Measurements from ENCODE around the gene PDILT. TPM values are rescaled to one million over a fixed set of nuclear protein-coding genes. Genes with fewer than 3 reads are reported as not detected.
"Not testable (repeated sequence)": the region's sequence is repeated elsewhere in the genome, so short reads cannot be mapped to it uniquely, and the experiment has no call there.

Gene PDILT
- total RNA-seq, 1 donor from 2014 or later, result not detected

DNA sequence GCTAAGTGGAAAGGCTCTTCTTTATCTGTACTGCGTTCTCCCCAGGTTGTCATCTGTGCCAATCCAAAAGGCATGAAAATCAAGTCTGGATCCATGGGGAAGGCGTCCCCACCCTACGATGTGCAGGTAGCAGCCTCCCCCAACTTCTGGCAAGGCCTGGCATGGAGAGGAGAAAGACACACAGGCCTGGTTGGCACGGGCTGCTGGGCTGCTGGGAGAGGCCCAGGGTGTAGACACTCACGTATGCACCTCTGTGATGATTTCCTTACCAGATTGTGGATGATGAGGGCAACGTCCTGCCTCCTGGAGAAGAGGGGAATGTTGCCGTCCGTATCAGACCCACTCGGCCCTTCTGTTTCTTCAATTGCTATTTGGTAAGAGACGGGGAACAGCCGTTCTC is 26.4 kb upstream of the PDILT start:
- Mint-ChIP-seq H3K9me3 (ENCODE audit: unreplicated experiment) (peaks cover 2% of the 10 kb centered on the region), H3K36me3 (ENCODE audit: unreplicated experiment) (no peaks in the 10 kb centered on the region), H3K4me3 (ENCODE audit: unreplicated experiment) (no peak overlapping the region), H3K27ac (ENCODE audit: unreplicated experiment) (no peak overlapping the region), H3K27me3 (ENCODE audit: unreplicated experiment) (peaks cover 7% of the 10 kb centered on the region), H3K4me1 (ENCODE audit: low read depth, unreplicated experiment) (no peaks in the 10 kb centered on the region)
- TF ChIP-seq, protein P1, sequence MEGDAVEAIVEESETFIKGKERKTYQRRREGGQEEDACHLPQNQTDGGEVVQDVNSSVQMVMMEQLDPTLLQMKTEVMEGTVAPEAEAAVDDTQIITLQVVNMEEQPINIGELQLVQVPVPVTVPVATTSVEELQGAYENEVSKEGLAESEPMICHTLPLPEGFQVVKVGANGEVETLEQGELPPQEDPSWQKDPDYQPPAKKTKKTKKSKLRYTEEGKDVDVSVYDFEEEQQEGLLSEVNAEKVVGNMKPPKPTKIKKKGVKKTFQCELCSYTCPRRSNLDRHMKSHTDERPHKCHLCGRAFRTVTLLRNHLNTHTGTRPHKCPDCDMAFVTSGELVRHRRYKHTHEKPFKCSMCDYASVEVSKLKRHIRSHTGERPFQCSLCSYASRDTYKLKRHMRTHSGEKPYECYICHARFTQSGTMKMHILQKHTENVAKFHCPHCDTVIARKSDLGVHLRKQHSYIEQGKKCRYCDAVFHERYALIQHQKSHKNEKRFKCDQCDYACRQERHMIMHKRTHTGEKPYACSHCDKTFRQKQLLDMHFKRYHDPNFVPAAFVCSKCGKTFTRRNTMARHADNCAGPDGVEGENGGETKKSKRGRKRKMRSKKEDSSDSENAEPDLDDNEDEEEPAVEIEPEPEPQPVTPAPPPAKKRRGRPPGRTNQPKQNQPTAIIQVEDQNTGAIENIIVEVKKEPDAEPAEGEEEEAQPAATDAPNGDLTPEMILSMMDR (IDR thresholded peaks at IDR 0.05; ENCODE audit: partially characterized antibody, unreplicated experiment), result no peak
- no peak for DNase-seq

DNA sequence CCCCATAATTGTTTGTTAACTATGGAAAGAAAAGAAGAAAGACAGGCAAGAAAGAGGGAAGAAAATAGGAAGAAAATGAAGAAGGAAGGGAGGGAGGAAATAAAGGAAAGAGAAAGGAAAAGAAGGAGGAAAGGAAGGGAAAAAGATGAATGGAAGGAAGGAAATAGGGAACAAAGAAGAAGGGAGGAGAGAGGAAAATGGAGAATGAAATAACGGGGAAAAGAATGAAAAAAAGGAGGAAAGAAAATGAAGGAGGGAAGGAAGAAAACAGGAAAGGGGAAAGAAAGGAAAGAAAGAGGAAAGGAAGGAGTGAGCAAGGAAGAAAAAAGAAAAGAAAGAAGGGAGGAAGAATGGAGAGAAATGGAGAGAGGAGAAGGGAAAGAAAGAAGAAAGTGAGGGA is 25.9 kb upstream of the PDILT start:
- not testable (repeated sequence) for H3K27ac Mint-ChIP-seq (ENCODE audit: unreplicated experiment); DNase-seq; H3K4me1 Mint-ChIP-seq (ENCODE audit: low read depth, unreplicated experiment); H3K27me3 Mint-ChIP-seq (ENCODE audit: unreplicated experiment); H3K4me3 Mint-ChIP-seq (ENCODE audit: unreplicated experiment); H3K36me3 Mint-ChIP-seq (ENCODE audit: unreplicated experiment); H3K9me3 Mint-ChIP-seq (ENCODE audit: unreplicated experiment)

DNA sequence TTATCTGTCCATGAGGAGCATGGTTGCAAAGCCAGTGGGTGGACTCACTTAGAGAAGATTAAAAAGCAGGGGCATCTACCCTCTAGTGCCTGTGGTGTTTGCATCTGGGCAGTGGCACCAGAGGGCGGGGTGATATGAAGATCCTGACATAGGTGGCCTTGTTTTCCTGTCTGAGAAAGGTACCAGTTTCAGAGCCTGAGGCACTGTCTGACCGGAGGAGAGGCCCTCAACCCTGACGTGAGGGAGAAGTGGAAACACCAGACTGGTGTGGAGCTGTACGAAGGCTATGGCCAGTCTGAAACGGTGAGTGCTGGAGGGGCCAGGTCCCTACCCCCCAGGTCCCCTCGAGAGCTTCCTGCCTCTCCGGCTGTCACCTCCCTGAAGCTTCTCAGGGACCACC is 25.0 kb upstream of the PDILT start:
- H3K36me3 Mint-ChIP-seq (ENCODE audit: unreplicated experiment); H3K4me3 Mint-ChIP-seq (ENCODE audit: unreplicated experiment); H3K9me3 Mint-ChIP-seq (ENCODE audit: unreplicated experiment); H3K4me1 Mint-ChIP-seq (ENCODE audit: low read depth, unreplicated experiment); H3K27me3 Mint-ChIP-seq (ENCODE audit: unreplicated experiment); DNase-seq; H3K27ac Mint-ChIP-seq (ENCODE audit: unreplicated experiment): not testable (repeated sequence)

DNA sequence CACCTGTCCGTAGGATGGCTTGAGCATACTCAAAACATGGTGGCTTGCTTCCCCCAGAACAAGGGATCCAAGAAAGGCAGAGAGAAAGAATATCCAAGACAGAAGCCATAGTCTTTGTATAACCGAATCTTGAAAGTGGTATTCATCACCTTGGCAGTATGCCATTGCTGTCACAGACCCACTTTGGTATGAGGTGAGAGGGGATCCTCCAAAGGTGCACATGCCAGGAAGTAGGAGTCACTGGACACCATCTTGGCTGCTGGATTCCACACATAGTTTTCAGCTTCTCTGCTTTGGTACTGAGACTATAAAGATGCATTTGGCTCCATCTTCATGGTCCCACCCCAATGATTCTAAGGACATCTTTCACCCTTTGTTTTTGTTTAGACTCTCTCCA is 22.9 kb upstream of the PDILT start:
- not testable (repeated sequence) for H3K27me3 Mint-ChIP-seq (ENCODE audit: unreplicated experiment); H3K4me3 Mint-ChIP-seq (ENCODE audit: unreplicated experiment); DNase-seq; H3K36me3 Mint-ChIP-seq (ENCODE audit: unreplicated experiment); H3K27ac Mint-ChIP-seq (ENCODE audit: unreplicated experiment); H3K9me3 Mint-ChIP-seq (ENCODE audit: unreplicated experiment); H3K4me1 Mint-ChIP-seq (ENCODE audit: low read depth, unreplicated experiment)

DNA sequence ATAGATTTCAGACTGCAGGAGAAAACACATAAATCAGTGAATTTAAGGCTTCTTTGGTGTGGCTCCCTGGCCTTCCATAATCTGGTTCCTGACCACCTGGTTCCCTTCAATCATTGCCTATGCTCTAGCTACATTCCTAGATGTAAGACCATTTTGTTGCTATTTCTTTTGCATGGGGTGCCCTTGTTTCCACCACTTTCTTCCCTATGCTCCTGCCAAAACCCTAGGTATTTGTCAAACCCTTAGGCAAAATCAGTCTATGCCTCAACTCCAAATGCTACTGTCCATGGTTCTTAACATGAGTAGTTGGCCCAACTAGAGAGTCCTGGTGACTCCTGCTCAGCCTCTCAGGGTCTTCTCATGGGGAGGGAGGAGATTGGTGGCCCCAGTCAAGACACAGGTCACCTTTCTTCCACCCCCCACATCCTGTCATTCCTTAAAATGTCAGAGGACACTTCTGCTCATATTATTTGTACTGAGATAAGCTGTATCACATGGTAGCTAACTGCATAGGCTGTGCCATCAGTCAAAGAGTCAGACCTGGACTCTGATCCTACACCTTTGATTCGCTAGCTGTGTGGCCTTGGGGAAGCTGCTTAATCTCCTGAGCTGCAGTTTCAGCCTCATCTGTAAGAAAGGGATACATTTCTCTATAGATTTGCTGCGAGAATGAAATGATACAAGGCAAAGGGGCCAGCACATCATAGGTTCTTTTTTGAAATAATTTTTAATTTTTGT is 19.8 kb upstream of the PDILT start:
- DNase-seq, result no peak
- no peak overlapping the region for H3K4me3 Mint-ChIP-seq (ENCODE audit: unreplicated experiment)
- no peaks in the 10 kb centered on the region for H3K36me3 Mint-ChIP-seq (ENCODE audit: unreplicated experiment)
- TF ChIP-seq, protein P1 (IDR thresholded peaks at IDR 0.05; ENCODE audit: partially characterized antibody, unreplicated experiment), result no peak
- no peak overlapping the region for H3K27ac Mint-ChIP-seq (ENCODE audit: unreplicated experiment)
- no peaks in the 10 kb centered on the region for H3K9me3 Mint-ChIP-seq (ENCODE audit: unreplicated experiment)
- no peaks in the 10 kb centered on the region for H3K4me1 Mint-ChIP-seq (ENCODE audit: low read depth, unreplicated experiment)
- peaks cover under 1% of the 10 kb centered on the region for H3K27me3 Mint-ChIP-seq (ENCODE audit: unreplicated experiment)

DNA sequence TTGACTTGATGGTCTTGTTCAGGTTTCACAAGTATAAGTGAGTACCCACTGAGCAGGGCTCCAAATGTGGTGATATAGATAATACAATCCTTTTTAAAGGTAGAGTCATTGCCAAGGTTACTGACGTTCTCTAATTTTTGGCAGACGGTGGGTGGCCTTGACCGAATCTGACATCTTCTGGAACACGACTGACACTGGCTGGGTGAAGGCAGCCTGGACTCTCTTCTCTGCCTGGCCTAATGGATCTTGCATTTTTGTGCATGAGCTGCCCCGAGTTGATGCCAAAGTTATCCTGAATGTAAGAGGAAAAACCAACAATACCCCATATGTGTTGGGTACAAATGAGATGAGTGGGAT is 19.2 kb upstream of the PDILT start:
- DNase-seq; H3K36me3 Mint-ChIP-seq (ENCODE audit: unreplicated experiment); H3K9me3 Mint-ChIP-seq (ENCODE audit: unreplicated experiment); H3K4me3 Mint-ChIP-seq (ENCODE audit: unreplicated experiment); H3K27ac Mint-ChIP-seq (ENCODE audit: unreplicated experiment); H3K27me3 Mint-ChIP-seq (ENCODE audit: unreplicated experiment); H3K4me1 Mint-ChIP-seq (ENCODE audit: low read depth, unreplicated experiment): not testable (repeated sequence)

DNA sequence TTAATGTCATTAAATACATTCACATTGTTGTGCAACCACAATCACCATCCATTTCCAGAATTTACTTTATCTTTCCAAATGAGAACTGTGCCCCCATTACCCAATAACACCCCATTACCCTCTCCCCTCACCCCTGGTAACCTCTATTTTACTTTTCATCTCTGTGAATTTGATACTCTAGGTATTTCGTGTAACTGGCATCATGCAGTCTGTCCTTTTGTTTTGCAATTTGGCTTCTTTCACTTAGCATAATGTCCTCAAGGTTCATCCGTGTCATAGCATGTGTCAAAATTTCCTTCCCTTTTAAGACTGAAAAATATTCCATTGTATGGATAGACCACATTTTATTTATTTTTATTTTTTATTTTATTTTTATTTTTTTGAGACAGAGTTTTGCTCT is 17.2 kb upstream of the PDILT start:
- DNase-seq; H3K9me3 Mint-ChIP-seq (ENCODE audit: unreplicated experiment); H3K4me3 Mint-ChIP-seq (ENCODE audit: unreplicated experiment); H3K36me3 Mint-ChIP-seq (ENCODE audit: unreplicated experiment); H3K27me3 Mint-ChIP-seq (ENCODE audit: unreplicated experiment); H3K4me1 Mint-ChIP-seq (ENCODE audit: low read depth, unreplicated experiment); H3K27ac Mint-ChIP-seq (ENCODE audit: unreplicated experiment): not testable (repeated sequence)

DNA sequence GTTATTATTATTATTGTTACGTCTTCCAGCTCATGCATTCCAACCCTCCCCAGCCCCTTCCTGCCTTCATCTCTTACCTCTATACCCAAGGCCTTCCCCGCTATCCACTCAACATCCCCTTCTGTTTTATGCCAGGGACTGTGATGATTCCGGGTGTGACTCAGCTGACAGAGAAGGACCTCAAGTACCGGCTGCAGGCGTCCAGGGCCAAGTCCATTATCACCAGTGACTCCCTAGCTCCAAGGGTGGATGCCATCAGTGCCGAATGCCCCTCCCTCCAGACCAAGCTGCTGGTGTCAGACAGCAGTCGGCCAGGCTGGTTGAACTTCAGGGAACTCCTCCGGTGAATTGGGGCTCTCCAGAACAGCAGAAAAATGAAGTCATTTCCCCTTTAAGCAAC is 14.6 kb upstream of the PDILT start:
- not testable (repeated sequence) for DNase-seq; H3K4me3 Mint-ChIP-seq (ENCODE audit: unreplicated experiment); H3K4me1 Mint-ChIP-seq (ENCODE audit: low read depth, unreplicated experiment); H3K27me3 Mint-ChIP-seq (ENCODE audit: unreplicated experiment); H3K27ac Mint-ChIP-seq (ENCODE audit: unreplicated experiment); H3K9me3 Mint-ChIP-seq (ENCODE audit: unreplicated experiment); H3K36me3 Mint-ChIP-seq (ENCODE audit: unreplicated experiment)
